Endothelial cell of hepatic sinusoid (primary cell): ENCODE measurements around the gene CCDC180.
"Not testable (repeated sequence)": the region's sequence is repeated elsewhere in the genome, so short reads cannot be mapped to it uniquely, and the experiment has no call there.

Experiments
- in situ Hi-C: cut with HindIII; loops from 2 replicates; pipeline ENCODE4 v1.10.0; 2017; ENCODE audit warnings: low sequenced_read_pairs

Gene CCDC180

DNA sequence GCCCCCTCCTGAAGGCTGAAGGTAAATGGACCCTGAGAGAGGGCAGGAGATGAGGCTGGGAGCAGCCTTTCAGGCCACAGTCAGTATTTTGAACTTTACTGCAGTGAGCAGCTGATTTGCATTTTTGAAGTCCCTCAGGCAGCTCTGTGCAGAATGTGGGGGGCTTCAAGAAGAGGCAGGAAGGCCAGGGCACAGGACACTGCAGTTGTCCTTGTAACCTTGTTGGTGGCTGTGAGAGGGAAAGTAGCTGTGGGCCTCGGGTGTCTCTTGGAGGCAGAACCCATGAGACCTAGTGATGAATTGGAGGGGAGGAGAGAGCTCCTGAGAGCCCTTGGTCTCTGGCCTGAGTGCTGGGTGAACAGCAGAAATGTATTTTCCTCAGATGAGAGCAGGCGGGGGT, 2.6 kb downstream of the CCDC180 start:
- in situ Hi-C loops, result no loop called here

DNA sequence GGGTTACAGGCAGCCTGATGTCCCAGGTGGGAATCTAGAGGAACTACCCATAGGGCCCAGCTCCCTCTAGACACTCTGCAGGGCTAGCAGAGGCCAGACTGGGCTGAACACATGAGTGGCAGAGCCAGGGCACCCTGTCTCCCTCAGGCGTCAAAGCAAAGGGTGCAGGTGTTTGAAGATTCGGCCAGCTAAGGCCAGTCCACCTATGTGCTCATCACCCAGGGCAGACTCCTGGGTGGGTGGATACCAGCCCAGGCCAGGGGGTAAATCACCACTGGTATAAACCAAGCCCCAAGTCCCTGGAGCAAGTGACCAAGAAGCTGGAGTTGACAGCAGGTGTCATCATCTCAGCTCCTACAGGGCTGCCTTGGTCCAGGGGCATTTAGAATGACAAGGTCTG, 3.4 kb downstream of the CCDC180 start:
- in situ Hi-C loops, result no loop called here

DNA sequence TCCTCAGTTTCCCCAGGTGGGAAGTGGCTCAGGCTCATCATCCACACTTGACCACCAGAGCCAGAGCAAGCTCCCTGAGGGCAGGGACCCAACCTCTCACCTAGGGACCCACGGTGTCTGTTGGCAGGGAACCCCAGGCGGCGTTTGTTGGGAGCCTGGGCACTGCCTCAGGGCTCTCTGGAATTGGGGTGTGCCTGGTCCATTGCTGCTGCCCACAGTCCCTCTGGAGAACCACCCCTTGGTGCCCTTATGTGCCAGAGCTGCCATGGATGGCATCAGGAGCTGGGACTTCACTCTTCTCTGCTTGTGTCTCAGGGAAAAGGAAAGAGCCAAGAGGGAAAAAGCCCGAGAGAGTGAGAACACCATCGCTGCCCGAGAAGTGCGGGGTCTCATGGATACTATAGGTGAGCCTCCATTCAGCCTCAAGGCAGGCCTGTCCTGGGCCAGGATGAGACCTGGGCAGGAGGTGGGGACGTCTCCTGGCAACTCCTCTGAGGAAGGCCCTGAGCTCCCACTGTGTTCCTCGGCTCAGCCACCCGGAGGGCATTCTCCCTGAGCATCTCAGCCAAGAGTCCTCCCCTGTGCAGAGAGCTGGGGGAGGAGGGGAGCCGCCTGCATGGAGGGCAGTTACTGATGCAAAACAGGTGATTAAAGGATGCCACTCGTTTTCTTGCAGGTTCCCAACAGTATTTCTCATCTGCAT, 4.5 kb downstream of the CCDC180 start:
- in situ Hi-C loops, result no loop called here

DNA sequence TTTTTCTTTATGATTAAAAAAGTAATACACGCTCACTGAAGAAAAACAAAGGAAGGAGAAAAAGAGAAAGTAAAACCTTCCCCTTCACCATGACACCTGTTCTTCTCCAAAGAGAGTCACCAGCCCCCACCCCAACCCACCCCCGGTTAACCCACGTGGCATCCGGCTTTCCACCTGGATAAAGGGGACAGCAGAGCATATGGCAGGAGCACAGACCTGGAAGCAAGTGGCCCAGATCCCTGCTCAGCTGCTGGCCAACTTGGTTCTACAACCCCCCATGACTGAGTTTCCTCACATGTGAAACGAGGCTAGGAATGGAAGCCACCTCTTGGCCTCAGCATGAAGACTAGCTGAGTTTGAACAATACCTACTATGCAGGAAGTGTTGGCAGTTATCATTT, 5.1 kb downstream of the CCDC180 start:
- in situ Hi-C loops, result no loop called here

DNA sequence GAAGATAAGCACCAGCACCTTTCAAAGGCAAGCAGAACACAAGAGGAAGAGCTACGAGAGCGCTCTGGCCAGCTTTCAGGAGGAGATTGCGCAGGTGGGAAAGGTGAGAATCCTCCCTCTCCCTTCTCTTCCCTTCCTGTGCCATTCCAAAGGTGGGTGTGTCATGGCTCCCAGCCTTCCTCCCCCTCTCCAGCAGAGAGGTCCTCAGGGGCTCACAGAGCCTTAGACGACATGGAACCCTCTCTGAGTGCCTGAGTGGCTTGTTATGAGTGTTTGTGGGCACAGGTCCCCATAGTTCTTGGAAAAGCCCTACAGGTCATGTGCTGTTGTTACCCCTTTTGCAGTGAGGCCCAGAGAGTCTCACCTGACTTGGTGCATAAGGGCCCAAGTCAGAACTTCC, 5.8 kb downstream of the CCDC180 start:
- in situ Hi-C loops, result no loop called here

DNA sequence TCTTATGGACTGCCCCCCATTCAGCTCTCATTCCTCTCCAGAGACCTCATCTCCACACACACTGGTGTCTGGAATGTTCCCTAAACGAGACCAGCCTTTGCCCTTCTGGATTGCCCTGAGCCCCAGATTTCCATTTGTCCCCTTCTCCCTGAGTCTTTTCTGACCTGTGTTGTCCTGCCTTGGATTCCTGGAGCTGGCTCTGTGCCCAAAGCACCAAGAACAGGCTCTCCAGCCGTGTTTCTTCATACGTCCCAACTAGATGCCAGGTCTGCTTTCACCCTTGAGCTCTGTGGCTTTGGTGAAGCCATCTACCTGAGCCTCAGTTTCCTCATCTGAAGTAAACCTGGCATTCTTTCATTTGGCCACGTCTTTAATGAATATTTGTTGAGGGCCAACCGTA, 6.3 kb downstream of the CCDC180 start:
- in situ Hi-C loops, result no loop called here

DNA sequence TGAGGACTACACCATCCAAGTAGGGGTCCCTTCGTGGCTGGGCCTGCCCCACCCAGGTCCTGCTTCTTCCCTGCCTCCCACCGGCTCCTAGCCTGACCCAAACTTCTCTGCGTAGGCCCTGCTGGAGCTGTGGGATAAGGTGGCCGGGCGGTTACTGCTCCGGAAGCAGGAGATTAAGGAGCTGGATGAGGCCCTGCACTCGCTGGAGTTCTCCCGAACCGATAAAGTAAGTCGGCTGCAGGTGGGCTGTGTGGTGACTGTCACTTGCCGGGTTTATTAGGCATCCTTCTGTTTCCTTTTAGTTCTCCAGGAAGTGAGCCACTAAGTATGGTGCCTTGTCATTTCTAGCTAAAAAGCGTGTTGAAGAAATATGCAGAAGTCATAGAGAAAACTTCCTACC, 7.0 kb downstream of the CCDC180 start:
- in situ Hi-C loops, result no loop called here

DNA sequence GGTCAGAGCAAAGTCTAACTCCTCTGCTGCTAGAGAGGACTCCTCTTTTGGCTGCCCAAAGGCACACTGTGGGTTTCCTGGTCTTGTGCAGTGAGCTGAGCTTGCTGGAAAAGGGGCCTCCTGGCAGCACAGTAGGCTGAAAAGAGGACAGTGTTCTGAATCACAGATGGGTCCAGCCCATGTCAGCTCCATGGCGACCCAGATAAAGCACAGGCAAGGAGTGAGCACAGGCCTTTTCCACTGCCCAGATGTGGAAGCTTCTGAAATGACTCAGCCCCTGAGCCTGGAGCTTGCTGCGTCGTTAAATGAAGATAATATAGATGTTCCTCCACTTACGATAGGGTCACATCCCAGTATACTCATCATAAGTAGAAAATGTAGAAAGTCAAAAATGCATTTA, 8.1 kb downstream of the CCDC180 start:
- in situ Hi-C loops, result no loop called here

DNA sequence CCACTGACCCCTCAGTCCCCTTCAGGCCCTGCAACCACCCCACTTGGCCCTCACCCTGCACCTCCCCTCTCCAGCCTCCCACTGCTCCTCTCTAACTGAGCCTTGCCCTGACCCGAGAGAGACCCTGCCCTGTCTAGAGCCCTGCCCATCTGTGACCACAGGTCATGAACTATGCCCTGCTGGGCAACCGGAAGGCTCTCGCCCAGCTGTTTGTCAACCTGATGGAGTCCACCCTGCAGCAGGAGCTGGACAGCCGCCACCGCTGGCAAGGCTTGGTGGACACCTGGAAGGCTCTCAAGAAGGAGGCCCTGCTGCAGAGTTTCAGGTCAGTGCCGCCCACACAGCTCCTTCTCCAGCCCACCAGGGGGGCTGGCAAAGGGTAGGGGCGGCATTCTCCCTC, 9.4 kb downstream of the CCDC180 start:
- in situ Hi-C loops, result no loop called here

DNA sequence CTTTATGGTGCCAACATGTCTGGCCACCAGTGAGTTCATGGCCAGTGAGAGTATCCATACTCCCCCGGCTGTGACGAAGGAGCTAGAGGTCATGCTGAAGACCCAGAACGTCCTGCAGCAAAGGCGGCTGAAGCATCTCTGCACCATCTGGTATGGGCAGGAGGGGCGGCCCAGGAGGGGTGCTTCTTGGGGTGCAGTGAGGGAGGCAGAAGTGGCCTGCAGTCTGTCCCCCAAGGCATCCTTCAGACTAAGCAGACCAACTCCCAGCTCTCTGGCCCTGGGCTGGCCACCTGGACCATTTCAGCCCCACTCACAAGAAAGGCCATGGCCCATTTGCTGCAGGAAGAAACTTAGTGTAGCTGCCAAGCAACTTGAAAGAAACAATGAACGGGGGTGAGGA, 11.0 kb downstream of the CCDC180 start:
- in situ Hi-C loops, result no loop called here

DNA sequence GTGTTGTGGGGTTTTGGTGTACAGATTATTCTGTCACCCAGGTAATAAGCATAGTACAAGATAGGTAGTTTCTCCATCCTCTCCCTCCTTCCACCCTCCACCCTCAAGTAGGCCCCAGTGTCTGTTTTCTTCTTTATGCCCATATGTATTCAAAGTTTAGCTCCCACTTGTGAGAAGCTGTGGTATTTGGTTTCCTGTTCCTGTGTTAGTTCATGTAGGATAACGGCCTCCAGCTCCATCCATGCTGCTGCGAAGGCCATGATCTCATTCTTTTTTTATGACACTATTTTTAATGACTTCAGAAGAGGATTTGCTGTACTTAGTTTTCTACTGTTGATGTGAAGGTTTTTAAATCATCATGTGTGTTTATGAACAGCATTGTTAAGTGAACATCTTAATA, 11.9 kb downstream of the CCDC180 start:
- in situ Hi-C loops, result no loop called here

DNA sequence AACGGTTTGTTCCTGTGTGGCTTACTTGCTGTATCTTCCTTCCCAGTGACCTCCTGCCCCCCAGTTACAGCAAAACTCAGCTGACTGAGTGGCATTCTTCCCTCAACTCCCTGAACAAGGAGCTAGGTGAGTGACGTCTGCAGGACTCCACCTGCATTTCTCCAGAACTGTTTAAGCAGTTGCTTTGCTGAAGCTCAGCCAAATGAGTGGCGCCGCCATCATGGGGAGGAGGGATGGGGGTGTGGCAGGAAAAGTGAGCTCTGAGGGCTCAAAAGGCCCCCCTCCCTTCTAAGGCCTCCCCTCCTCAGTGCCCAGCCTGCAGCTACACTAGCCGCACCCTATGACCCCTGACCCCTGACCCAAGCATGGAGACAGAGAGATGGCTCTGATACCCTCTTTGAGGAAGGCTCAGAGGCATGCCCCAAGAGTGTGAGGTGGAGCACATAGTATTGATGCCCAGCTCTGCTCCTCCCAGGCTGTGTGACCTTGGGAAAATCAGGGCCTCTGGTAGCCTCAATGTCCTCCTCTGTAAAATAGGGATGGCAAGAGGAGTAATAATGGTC, 12.7 kb downstream of the CCDC180 start:
- in situ Hi-C loops, result loop anchor here (5.0 kb wide), 1 partner anchor 37 kb away; no protein-coding TSS in a partner anchor

DNA sequence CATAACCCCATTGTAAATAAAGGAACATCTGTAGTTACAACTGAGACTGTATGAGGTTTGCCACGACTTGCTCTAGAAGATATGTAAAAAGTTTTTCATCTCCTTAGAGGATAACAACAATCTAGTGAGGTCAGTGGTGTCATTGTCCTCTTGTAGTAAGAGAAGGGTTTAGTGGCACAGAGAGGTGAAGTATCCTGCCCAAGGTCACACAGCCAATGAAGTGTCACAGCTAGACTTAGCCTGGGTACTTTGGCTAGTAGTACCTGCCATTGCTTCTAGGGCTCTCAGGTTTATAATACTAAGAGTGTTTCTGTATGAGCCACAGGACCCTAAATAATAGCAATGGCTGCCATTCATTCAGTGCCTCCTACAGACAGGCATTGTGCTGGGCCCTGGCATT, 13.8 kb downstream of the CCDC180 start:
- in situ Hi-C loops, result loop anchor here (5.0 kb wide), 1 partner anchor 36 kb away; no protein-coding TSS in a partner anchor

DNA sequence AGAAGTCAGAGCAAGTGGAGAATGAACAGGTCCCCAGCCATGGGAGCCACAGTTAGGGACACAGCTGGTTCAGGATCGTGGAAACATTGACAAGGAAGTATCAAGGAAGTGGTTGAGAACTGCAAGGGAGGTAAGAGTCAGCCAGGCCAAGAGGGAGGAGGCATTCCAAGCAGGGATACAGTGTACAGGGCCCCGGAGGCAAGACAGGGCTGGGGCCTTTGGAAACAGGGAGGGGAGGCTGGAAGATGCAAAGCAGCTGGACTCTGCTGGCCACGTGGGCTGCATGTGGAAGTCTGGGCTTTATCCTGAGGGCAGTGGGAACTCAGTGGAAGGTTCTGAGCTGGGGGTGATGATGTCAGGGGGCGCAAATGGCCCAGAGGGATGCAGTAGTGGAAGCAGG, 14.2 kb downstream of the CCDC180 start:
- in situ Hi-C loops, result loop anchor here (5.0 kb wide), 1 partner anchor 36 kb away; no protein-coding TSS in a partner anchor

DNA sequence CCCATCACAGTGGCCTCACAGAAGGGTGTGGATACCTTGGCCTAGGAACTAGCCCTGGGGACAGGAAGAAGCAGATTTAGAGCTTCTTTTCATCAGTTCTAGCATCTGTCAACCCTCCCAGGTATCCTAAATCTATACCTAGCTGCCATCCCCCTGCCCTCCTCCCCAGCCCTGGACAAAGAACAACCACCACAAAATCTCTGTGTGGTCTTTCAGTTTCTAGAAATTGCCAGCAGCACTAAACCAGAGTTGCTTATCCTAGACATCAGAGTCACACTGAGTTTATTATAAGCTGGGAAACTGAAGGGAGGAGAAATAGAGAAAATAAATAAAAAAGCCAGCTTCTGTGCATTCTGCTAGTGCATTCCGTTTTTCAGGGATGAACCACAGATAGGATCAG, 14.6 kb downstream of the CCDC180 start:
- in situ Hi-C loops, result loop anchor here (5.0 kb wide), 1 partner anchor 35 kb away; no protein-coding TSS in a partner anchor

DNA sequence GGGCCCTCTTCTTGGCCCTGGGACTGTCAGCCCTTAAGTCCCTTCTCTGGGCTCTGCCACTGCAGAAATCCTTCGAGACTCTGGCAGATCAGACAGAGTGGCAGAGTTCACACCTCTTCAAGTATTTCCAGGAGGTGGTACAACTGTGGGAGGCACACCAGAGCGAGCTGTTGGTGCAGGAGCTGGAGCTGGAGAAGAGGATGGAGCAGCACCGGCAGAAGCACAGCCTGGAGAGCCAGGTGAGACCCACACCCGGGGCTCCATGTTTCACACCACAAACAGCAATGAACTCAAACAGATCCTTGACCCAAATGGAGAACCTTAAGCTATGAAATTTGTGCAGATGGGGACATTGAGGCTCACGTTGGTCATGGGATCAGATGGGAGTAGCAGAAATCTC, 17.5 kb downstream of the CCDC180 start:
- in situ Hi-C loops, result loop anchor here (5.0 kb wide), 1 partner anchor 32 kb away; no protein-coding TSS in a partner anchor

DNA sequence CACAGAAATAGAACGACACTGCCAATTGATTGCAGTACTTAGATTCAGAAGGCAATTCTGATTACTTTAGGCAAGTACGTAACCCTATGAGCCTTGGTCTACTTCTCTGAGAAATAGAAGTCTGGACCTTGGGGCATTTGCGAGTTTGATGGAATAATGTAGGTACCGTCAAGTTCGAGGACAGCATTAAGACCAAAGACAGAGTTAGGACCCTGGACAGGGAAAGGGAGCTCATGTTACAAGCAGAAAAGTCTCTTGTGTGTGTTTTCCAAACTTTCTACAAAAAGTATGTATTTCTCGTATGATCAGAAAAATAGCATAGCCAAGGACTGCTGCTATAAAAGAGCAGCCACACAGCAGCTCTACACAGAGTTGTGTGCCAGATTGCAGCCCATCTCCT, 20.1 kb downstream of the CCDC180 start:
- in situ Hi-C loops, result no loop called here

DNA sequence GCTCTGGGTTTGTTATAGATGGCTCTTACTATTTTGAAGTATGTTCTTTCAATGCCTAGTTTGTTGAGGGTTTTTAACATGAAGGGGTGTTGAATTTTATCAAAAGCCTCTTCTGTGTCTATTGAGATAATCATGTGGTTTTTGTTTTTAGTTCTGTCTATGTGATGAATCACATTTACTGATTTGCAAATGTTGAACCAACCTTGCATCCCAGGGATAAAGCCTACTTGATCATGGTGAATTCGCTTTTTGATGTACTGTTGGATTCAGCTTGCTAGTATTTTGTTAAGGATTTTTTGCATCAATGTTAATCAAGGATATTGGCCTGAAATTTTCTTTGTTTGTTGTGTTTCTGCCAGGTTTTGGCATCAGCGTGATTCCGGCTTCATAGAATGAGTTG, 25.5 kb downstream of the CCDC180 start:
- in situ Hi-C loops, result no loop called here

DNA sequence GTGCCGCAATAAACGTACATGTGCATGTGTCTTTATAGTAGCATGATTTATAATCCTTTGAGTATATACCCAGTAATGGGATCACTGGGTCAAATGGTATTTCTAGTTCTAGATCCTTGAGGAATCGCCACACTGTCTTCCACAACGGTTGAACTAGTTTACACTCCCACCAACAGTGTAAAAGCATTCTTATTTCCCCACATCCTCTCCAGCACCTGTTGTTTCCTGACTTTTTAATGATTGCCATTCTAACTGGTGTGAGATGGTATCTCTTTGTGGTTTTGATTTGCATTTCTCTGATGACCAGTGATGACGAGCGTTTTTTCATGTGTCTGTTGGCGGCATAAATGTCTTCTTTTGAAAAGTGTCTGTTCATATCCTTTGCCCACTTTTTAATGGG, 28.2 kb downstream of the CCDC180 start:
- in situ Hi-C loops, result not testable (repeated sequence)

DNA sequence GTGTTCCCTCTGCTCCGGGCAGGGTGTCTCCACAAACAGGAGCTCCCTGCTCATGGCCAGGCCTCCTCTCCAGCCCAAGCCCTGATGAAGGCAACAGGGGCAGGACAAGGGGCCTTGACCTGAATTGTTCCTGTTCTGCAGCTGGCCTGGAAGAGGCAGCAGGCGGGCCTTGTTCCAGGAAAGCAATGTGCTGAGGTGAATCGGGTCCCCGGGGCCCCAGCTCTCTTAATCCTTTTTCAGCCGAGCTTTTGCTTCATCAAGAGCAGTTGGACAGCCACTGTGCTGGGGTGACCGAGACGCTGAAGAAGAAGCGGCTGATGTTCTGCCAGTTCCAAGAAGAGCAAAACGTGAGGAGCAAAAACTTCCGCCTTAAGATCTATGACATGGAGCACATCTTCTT, 41.4 kb downstream of the CCDC180 start:
- in situ Hi-C loops, result no loop called here

DNA sequence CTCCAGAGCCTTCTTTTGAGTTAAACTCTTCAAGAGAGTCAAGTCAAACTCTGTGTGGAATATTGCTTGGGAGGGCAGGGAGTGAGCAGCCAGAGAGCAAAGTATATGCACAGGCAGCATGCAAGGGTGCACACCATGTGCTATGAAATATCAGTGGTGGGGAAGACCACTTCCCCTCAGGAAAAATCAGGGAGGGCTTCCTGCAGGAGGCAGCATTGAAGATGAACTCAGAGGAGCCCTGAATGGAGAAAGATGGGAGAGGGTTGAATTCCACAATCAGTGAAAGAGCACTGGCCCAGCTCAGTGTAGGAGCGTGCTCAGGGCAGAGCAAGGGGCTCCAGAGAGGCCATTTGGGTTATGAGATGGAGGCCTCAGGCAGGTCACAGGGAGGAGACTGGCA, 41.9 kb downstream of the CCDC180 start:
- in situ Hi-C loops, result no loop called here

DNA sequence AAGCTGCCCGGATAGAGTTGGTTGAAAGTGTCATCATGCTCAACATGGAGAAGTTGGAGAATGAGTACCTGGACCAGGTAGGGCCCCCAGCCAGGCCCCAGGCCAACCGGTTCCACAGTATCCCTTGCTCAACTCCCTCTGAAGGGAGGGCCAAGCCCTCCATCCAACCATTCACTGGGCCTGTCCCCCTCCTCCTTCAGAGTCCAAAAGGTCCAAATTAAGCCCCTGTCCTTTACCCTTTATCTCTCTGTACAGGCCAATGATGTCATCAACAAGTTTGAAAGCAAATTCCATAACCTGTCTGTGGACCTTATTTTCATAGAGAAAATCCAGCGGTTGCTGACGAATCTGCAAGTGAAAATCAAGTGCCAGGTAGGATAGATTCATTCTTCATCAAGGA, 47.2 kb downstream of the CCDC180 start:
- in situ Hi-C loops, result loop anchor here (5.0 kb wide), 1 partner anchor 32 kb away; no protein-coding TSS in a partner anchor

DNA sequence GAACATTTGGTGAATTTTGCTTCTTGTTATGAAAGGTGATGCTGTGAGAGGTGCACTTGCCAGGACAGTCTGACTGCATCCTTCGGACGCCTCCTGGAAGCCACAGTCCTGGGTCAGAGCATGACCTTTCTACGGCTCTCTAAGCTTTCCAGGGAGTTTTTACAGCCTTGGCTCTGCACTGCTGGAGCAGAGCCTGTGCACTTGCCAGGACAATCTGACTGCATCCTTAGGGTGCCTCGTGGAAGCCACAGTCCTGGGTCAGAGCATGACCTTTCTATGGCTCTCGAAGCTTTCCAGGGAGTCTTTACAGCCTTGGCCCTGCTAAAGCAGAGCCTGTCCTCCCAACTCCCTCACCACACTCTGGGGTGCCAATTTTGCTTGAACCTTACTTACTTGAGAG, 49.6 kb downstream of the CCDC180 start:
- in situ Hi-C loops, result loop anchor here (5.0 kb wide), 1 partner anchor 35 kb away; no protein-coding TSS in a partner anchor
